ENCODE data around the gene ASPA.

The ASPA gene

DNA sequence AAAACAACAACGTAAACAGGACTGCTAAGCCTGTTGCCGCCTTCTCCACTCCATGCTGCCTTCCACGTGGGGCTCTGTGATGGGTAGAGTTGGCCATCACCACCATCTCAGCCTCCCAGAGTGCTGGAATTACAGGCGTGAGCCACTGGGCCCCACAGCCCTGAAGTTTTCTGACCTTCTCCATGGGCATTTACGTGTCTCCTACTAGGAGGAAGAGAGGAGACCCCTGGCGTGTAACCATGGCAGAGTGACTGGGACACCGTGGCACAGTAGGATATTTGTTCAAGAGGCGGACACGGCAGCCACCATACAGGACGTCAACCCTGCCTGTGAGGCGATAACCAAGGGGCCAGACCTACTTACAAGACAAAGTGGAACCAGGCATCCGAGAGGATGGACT, 50.7 kb downstream of the ASPA start:
- Mint-ChIP-seq H3K9me3 (no peaks in the 10 kb centered on the region), H3K27ac (no peak overlapping the region), H3K4me1 (no peaks in the 10 kb centered on the region), H3K27me3 (no peaks in the 10 kb centered on the region), H3K4me3 (no peak overlapping the region), H3K36me3 (no peaks in the 10 kb centered on the region)

DNA sequence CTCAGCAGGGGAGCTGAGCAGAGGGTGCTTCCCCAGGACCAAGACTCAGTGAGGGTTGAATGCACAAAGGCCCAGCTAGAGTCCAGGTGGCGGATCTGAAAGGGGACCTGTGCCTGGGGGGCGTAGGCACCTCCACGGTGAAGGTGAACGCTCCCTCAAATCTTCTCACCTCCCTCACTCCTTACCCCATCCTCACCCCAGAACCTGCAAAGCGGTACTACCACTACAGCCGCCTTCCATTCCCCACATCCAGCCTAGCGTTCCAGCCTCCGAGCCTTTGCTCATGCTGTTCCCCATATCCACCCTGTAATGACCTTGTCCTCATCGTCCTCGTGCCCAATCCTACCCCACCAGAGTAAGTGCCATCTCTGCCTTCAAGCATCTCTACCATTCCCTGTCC, 51.2 kb downstream of the ASPA start:
- H3K36me3 Mint-ChIP-seq, result no peaks in the 10 kb centered on the region
- no peak overlapping the region for H3K4me3 Mint-ChIP-seq
- no peaks in the 10 kb centered on the region for H3K27me3 Mint-ChIP-seq
- no peaks in the 10 kb centered on the region for H3K4me1 Mint-ChIP-seq
- H3K9me3 Mint-ChIP-seq, result no peaks in the 10 kb centered on the region
- H3K27ac Mint-ChIP-seq, result no peak overlapping the region

DNA sequence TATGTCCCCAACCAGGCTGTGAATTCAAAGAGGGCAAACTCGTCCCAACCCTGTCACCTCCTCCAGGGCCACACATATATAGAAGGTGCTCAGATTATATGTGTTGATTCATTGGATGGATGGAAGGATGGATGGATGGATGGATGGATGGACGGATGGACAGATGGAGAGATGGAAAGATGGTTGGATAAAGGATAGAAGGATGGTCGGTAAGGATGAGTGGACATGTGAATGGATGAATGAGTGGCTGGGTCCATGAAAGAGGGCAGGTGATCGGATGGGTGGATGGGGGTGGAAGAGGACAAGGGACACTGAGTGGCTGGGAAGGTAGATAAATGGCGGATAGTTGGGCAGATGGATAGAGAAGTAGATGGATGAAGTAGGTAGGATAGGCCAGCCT, 51.7 kb downstream of the ASPA start:
- Mint-ChIP-seq H3K4me1 (no peaks in the 10 kb centered on the region), H3K9me3 (no peaks in the 10 kb centered on the region), H3K27ac (peak overlapping the region; percentile 3), H3K4me3 (no peak overlapping the region), H3K36me3 (no peaks in the 10 kb centered on the region), H3K27me3 (no peaks in the 10 kb centered on the region)

DNA sequence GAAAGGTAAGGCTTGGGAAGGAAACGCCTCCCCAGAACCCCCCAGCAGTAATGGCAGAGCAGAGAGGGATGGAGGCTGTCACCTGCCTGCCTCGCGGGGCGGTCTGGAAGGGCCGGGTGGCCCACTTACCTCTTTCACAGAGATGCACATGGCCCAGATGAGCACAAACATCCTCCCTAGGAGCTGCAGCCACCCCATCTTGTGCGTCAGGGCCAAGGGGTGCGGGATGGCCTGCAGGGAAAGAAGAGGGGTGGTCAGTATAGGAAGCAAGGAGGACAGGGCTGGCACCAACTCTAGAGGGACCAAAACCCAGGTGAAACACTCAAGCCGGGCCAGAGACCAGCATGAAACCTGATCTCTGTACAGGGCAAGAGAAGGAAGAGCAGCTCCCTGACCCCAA, 52.1 kb downstream of the ASPA start:
- Mint-ChIP-seq H3K4me1 (no peaks in the 10 kb centered on the region), H3K27me3 (no peaks in the 10 kb centered on the region), H3K4me3 (no peak overlapping the region), H3K36me3 (no peaks in the 10 kb centered on the region), H3K9me3 (no peaks in the 10 kb centered on the region), H3K27ac (no peak overlapping the region)

DNA sequence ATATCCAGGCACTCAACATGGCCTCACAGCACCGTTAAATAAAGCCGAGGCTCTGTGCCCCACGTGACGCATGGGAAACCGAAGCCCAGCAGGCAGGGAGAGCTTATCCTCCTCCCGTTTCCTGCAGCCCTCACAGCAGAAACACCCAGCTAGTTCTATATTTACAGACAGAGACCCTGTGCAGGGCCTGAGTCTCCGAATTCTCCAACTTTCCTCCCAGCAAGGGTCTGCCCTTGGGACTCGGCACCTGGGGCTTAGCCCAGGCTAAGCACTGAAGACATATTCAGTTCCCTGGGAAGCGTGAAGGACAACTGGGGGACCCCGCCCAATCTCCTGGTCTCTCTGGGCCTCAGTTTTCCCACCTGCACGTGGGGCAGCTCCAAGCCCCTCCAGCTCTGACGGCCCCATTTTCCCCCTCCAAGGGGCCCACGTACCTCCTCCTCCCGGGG, 52.6 kb downstream of the ASPA start:
- H3K4me1 Mint-ChIP-seq, result no peaks in the 10 kb centered on the region
- no peaks in the 10 kb centered on the region for H3K9me3 Mint-ChIP-seq
- H3K27me3 Mint-ChIP-seq, result peaks cover 2% of the 10 kb centered on the region
- H3K4me3 Mint-ChIP-seq, result no peak overlapping the region
- H3K27ac Mint-ChIP-seq, result no peak overlapping the region
- no peaks in the 10 kb centered on the region for H3K36me3 Mint-ChIP-seq

DNA sequence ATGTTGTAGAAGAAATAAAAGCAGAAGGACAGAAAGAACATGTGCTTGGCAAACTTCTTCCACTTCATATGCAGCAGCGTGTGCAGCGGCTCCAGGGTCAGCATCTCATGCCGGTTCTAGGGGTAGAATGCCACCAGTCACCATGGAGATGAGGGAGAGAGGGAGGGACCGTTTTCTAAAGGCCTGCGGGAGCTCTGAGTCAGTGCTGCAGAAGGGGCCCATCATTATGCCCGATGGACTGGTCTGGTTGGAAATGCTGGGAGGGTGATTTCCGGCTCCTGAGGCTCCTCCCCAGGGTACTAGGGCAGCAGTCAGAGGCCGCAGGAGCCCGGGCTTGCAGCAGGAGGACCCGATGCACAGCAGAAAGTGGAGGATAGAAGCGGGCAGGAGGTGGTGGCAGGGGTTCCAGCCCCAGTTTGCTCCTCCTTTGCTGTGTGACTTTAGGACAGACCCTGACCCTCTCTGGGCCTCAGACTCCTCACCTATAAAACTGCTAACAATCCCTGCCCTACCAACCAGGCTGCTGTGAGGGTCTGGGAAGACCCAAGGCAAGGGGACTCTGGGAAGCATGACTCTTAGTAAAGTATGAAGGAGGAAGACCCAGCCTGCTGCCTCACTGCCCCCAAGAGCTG, 53.2 kb downstream of the ASPA start:
- no peak overlapping the region for H3K4me3 Mint-ChIP-seq
- H3K36me3 Mint-ChIP-seq, result no peaks in the 10 kb centered on the region
- no peaks in the 10 kb centered on the region for H3K4me1 Mint-ChIP-seq
- H3K9me3 Mint-ChIP-seq, result no peaks in the 10 kb centered on the region
- H3K27me3 Mint-ChIP-seq, result peaks cover 2% of the 10 kb centered on the region
- no peak overlapping the region for H3K27ac Mint-ChIP-seq

DNA sequence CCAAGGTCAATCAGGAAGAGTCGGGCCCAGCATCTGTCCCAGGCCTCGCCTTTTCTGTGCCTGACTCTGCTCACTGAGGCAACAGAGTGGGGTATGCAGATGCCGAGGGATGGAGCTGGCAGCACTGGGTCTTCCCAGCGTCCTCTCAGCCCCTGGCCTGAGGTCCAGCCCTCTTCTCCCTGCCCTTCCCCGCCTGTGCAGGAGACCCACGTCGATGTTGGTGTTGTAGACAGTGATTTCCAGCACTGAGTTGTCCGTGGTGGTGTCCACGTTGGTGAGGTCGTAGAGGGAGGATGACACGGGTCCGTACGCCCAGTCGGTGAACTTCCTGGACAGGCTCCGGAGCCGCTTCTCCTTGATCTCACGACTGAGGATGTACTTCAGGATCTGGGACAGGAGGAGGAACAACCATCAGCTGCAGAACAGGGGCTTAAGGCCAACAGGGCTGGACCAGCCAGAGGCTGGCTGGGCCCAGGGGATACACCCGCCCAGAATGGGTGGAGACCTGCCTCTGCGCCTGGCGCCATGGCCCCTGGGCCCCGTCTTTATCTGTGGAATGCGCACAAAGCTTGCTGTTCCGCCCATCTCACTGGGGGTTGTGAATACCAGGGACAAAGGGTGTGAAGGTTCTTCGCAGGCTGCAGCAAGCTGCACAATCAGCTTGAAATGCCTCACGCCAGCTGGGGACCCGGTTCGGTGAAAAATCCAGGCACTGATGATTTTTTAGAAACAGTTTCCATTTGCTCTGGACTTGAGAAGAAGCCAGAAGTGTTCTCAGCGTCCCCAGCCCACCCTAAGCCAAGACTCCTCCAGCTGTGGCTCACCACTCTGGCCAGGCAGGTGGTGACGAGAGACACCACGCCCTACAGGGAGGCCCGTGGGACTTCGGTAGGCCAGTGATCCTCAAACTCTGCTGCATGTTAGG, 54.3 kb downstream of the ASPA start:
- peaks cover 2% of the 10 kb centered on the region for H3K27me3 Mint-ChIP-seq
- H3K27ac Mint-ChIP-seq, result no peak overlapping the region
- H3K36me3 Mint-ChIP-seq, result no peaks in the 10 kb centered on the region
- no peak overlapping the region for H3K4me3 Mint-ChIP-seq
- H3K4me1 Mint-ChIP-seq, result peaks cover 3% of the 10 kb centered on the region
- H3K9me3 Mint-ChIP-seq, result no peaks in the 10 kb centered on the region

DNA sequence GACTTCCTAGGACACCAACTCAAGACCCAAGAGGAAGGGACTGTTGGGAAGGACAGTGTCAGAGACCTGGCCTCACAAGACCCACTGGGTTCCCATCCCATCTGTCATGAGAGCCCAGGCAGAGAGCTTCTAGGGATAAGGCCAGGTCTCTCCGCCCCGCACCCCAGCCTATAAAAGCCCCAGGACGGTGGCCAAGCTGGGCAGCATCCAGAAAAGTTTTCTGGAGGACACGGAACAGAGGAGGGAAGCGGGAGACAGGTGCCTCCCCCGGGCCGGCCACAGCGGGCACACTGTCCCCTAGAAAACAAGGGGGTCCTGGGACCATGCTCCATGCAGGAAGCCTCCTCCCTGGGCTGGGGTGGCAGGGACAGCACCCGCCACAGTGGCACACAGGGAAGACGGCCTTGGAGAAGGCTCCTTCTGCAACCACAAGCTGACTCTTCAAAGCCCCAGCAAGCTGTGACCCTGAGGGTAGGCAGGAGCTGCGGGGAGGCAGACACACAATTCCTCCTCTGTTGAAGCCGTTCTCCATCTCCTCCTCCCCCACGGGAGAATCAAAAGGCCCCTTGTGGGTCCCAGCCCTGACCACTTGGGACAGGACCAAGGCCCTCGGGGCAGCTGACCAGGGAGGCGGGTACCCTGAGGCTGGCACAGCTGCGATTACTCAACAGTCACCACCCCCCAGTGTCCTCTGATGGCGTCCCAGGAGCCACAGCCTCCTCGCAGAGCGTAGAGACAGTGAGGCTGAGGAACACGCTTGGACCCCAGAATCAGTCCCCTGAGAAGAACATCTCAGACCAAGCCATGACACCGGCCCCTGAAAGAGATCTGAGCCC, 55.7 kb downstream of the ASPA start:
- no peaks in the 10 kb centered on the region for H3K9me3 Mint-ChIP-seq
- H3K4me1 Mint-ChIP-seq, result peaks cover 3% of the 10 kb centered on the region
- H3K4me3 Mint-ChIP-seq, result no peak overlapping the region
- no peak overlapping the region for H3K27ac Mint-ChIP-seq
- no peaks in the 10 kb centered on the region for H3K36me3 Mint-ChIP-seq
- H3K27me3 Mint-ChIP-seq, result peaks cover 2% of the 10 kb centered on the region

DNA sequence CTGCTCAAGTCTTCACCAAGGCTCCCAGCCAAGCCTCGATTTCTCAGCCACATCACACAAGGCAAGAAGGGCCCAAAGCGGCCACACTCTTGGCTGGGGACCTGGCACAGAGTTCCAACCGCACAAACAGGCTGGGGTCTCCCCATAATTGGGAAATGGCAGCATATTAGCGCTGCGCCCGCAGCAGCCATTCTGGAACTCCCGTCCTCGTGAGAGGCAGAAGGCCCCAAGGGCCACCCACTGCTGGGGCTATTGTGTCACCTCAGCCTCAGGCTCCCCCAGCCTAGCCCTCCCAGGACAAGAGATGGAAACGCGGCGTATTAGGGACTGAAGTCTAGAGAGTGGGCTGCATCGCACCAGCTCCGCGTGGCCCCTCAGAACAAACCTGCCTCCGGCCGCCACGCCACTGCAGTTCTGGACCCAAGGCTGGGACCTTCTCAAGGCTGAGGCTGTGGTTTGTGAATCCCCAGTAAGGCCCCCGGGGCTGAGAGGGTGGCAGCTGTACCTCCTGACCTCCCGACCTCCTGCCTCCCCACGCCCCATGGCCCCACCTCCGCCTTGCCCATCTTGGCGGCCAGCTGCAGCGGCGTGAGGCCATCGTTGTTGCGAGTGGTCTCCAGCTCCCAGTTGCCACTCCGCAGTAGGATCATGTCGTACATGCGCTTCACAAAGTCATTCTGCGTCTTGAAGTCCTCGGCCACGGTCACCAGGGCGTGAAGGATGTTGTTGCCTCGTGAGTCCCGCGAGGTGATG, 56.5 kb downstream of the ASPA start:
- H3K4me1 Mint-ChIP-seq, result peaks cover 3% of the 10 kb centered on the region
- H3K36me3 Mint-ChIP-seq, result no peaks in the 10 kb centered on the region
- H3K27me3 Mint-ChIP-seq, result peaks cover 2% of the 10 kb centered on the region
- H3K4me3 Mint-ChIP-seq, result no peak overlapping the region
- H3K27ac Mint-ChIP-seq, result no peak overlapping the region
- no peaks in the 10 kb centered on the region for H3K9me3 Mint-ChIP-seq

DNA sequence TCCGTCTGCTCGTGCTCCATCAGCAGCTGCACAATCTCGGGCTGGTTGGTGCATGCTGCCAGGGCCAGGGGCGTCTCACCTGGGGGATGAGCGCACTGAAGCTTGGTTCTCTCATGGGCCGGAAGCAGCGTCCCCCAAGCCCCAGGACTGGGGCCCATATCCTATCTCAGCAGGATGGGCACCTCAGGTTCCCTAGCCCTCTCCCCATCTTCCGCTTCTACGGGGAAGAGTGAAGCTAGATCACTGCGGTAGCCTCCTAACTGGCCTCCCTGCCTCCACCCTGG, 57.0 kb downstream of the ASPA start:
- no peak overlapping the region for H3K4me3 Mint-ChIP-seq
- peaks cover 3% of the 10 kb centered on the region for H3K4me1 Mint-ChIP-seq
- no peaks in the 10 kb centered on the region for H3K9me3 Mint-ChIP-seq
- H3K27me3 Mint-ChIP-seq, result peaks cover 2% of the 10 kb centered on the region
- no peaks in the 10 kb centered on the region for H3K36me3 Mint-ChIP-seq
- H3K27ac Mint-ChIP-seq, result no peak overlapping the region

DNA sequence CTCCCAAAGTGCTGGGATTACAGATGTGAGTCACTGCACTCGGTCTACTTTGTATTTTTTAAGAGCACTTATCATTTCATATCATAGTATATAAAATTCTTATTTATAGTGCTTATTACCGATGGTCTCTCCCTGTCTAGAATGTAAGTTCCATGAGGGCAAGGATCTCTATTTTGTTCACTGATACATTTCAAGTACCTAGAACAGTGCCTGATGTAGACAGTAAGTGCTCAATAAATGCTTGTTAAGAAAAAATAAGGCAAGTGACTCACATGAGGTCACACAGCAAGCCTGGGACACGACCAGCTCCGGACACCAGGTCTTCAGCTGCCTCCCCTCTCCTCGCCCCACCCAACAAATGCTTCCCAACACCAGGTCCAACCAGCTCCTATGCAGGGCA, 58.0 kb downstream of the ASPA start:
- Mint-ChIP-seq H3K27ac (no peak overlapping the region), H3K9me3 (no peaks in the 10 kb centered on the region), H3K4me1 (peaks cover 3% of the 10 kb centered on the region), H3K4me3 (no peak overlapping the region), H3K36me3 (no peaks in the 10 kb centered on the region), H3K27me3 (peaks cover 2% of the 10 kb centered on the region)

DNA sequence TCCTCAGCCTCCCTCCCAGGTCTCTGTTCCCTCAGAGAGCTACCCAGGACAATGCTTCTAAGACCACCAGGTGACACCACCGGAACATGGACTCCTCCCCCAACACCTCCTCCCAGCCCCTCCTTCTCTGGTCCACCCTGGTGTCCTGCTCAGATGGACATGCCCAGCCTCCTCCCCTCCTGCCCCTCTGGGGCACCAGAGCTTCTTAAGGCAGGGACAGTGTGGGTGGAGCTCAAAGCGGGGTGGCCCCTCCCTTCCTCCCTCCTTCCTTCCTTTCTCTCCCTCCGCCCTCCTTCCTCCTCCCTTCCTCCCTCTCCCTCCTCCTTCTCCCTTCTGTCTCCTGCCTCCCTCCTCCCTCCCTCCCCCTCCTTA, 59.1 kb downstream of the ASPA start:
- H3K27me3 Mint-ChIP-seq, result peaks cover 2% of the 10 kb centered on the region
- H3K4me1 Mint-ChIP-seq, result peaks cover 3% of the 10 kb centered on the region
- no peak overlapping the region for H3K27ac Mint-ChIP-seq
- no peaks in the 10 kb centered on the region for H3K9me3 Mint-ChIP-seq
- H3K36me3 Mint-ChIP-seq, result no peaks in the 10 kb centered on the region
- H3K4me3 Mint-ChIP-seq, result no peak overlapping the region

DNA sequence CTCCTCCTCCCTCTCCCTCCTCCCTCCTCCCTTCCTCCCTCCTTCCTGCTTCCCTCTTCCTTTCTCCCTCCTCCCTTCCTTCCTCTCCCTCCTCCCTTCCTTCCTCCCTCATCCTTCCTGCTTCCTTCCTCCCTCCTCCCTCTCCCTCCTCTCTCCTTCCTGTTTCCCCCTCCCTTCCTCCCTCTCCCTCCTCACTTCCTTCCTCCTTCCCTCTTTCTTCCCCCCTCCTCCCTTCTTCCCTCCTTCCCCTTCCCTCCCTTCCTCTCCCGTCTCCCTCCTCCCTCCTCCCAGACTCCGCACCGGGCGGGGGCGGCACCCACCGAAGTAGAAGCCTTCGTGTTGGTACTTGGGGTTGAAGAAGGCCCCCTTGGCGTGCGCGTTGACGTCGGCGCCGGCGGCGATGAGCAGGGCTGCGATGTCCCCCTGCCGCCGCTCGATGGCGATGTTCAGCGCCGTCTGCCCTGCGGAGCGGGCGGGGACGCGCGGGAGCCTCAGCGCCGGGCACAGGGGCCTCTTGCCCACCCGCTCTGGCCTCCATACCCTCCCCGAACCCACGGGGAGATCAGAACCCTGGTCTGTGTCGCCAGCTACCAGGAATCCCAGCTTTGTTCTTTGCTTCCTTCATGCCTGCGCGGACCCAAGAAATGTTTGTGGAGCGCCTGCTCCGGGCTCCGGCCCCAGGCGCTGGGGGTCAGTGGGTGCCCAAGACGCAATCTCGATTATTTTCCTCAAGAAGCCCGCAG, 59.6 kb downstream of the ASPA start:
- Mint-ChIP-seq H3K36me3 (no peaks in the 10 kb centered on the region), H3K9me3 (no peaks in the 10 kb centered on the region), H3K27me3 (peaks cover 2% of the 10 kb centered on the region), H3K4me3 (peak overlapping the region; percentile 60), H3K4me1 (peaks cover 3% of the 10 kb centered on the region), H3K27ac (peak overlapping the region; percentile 35)

DNA sequence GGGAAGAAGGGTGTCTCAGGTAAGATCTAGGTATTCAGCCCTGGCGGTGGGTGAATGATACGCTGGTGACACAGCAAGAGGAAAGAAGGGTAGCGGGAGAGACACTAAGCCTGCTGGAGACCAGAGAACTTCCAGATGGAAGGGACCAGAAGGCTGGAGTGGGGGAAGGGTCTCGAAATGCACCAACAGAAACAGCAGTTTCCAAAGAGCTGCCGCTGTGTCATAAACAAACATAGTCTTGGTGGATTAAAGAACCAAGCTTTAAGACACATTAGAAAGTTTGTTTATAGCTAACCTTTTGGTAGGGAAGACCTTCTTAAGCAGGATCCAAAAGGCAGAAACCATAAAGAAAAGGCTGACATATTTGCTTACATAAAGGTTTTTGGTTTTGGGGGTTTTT, 60.9 kb downstream of the ASPA start:
- no peaks in the 10 kb centered on the region for H3K9me3 Mint-ChIP-seq
- H3K36me3 Mint-ChIP-seq, result no peaks in the 10 kb centered on the region
- H3K27ac Mint-ChIP-seq, result no peak overlapping the region
- peaks cover 2% of the 10 kb centered on the region for H3K27me3 Mint-ChIP-seq
- H3K4me3 Mint-ChIP-seq, result no peak overlapping the region
- H3K4me1 Mint-ChIP-seq, result peaks cover 3% of the 10 kb centered on the region
